GM19455 (cell line): ENCODE data around the gene MAP3K13.
"Not testable (repeated sequence)": the region's sequence is repeated elsewhere in the genome, so short reads cannot be mapped to it uniquely, and the experiment has no call there.

ENCODE experiments used
- ATAC-seq: cut with Tn5 transposase; IDR thresholded peaks from one replicate; pipeline ENCODE4 v1.9.1; 2021; ENCODE audit not compliant: unreplicated experiment

Gene MAP3K13

DNA sequence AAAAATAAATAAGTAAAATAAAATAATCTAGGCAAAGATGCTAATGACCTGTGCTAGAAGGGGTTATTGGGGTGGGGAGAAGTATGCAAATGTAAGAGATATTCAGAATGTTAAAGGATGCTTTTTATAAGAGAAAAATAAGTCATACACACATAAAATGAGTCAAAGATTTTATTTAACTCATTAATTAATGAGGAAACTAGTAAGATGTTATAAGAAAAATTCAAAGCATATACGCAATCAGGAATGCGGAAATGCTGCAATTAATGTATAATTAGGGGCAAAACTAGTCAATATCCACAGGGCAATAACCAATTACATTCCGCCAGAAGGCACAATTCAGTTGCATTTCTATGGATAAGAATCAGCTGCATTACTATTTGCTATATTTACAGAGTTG is 30.1 kb downstream of the MAP3K13 start:
- no peak for ATAC-seq

- ATAC-seq: no peak
These were observed 34.7 kb downstream of the MAP3K13 start for GRCh38 chr3:185397676-185398075.

DNA sequence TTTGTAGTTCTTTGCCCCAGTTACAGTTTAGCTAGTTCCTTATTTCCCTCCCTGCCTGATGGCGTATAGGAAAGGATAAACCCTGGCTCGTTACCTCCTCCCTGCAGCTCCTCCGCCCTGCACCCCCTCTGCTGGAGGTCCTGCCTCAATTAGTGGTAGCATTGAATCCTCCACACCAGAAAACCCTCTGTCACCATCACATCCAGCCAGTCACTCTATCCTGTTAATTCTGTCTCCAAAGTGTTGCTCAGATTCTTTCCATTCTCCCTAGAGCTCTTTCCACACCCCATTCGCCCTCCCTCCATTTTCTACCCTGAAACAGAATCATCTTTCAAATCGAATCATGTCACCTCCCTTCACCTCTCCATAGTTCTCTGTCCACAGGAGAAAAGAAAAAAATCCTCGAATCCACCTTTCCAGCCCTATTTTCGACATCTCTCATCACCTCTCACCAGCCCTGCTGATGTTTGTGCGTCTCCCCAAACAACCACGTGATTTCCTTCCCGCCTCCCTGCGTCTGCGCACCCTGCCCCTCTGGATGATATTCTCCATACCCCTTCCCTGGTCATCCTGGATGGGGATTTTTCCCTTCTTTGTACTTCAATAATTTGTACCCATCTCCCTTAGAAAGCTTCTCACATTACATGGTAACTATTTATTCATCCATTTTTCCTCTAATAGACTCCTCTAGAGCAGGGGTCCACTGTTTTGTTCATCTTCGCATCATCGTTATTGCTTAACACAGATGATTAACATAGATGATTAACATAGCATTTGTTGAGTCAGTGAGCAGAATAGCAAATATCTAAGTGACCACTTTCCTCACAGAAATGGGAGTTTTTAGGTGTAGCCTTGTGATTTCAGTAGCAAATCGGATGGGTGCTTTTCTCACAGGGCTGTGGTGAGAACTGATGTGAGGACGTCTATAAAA is 37.1 kb downstream of the MAP3K13 start:
- ATAC-seq: no peak

DNA sequence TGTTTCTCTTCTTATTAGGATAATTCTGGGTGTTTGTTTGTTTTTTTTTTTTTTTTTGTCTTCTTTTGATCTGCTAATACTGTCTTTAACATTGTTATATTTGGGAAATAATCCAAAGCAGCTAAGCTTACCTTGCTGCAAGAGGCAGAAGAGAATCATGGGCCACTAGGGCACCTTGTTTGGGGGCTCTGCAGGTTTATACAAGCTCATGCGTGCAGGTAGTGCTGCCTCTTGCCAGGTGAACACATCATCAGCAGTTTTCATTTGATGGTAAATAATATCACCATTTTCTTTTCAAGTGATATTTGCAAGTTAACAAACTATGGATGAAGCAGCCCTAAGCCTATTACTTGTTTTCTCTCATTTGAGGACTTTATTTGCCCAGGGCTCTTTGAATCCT is 37.9 kb downstream of the MAP3K13 start:
- ATAC-seq: no peak

DNA sequence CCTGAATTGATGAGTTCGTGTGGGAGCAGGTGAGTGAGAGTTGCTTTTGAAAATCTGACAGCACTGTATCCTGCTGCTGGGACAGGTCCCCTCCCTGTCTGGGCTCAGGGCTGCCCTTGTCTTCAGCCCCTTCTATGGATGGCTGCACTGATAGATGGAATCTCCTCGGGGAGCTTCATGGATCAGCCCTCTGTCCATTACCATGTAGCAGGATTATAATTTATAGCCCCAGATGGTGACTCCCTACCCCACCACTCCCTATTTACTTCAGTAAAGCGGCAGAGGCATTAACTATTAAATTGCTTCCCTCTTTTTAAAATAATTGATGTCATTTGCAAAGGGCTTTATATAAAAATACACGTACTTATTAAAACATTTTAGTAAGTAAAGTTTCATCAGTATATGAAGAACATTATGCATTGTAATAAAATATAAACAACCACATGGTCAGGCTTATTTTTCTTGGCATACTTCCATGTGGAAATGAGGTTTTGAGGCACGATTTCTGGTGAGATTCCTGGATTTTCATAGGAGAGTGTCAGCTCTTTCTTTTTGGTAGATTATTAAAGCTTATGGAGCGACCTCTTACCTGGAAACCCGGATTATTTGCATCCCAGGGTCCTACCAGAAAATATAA is 38.5 kb downstream of the MAP3K13 start:
- ATAC-seq: no peak

DNA sequence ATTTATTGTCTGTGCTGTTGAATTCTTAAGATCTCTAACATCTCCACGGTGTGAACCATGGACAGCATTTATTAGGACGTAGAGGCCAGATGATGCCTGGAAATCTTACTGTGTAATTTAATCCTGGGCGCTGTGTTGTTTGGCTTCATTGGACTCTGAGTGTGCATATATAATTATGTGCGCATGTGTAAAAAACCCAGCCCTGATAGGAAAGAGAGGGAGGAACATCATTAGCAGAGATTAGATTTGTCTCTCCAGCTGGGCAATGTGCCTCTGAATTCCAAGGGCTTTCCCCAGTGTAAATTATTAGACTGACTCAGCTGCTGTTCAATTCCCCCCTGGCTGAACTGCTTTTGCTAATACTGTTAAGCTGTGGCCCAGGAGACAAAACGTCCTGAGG is 39.6 kb downstream of the MAP3K13 start:
- no peak for ATAC-seq

DNA sequence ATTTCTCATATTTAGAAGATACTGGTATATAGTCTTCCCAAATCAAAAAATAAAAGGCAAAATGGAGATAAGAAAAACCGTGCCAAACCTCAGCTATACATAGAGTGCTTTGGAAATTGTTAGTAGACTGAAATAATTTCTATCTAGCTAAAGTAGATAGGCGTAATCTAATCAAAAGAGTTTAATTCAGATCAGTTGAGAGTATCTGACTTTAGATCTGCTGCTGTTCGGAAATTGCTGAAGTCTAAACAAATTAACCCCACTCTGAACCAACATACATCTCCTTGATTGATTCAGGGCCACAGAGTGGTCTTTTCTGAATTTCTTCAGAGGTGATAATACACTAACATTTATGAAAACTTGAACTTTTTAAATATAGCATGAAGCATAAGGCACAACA is 40.1 kb downstream of the MAP3K13 start:
- ATAC-seq: no peak

DNA sequence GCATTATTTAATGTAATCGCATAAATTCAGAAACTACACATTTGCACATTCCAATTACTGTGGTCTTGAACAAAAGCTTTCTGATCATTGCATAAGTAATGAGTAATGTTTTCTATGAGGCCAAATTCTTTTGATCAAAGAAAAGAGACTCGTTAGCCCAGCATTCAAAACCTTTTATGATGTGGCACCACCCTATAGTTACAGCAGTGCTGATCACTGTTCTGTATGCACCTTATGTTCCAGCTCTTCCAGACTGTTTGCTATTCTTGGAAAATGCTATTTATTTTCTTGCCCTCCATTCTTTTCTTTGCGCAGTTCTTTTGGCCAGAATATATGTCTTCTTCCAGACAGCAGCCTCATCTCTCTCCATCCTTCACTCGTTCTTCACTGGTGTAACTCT is 42.3 kb downstream of the MAP3K13 start:
- ATAC-seq: no peak

- no peak for ATAC-seq
These were observed 42.7 kb downstream of the MAP3K13 start for GRCh38 chr3:185405664-185406063.

GRCh38 chr3:185406121-185406620 is 43.2 kb downstream of the MAP3K13 start:
- no peak for ATAC-seq

- ATAC-seq: no peak
These were observed 47.0 kb downstream of the MAP3K13 start for GRCh38 chr3:185409957-185410356.

DNA sequence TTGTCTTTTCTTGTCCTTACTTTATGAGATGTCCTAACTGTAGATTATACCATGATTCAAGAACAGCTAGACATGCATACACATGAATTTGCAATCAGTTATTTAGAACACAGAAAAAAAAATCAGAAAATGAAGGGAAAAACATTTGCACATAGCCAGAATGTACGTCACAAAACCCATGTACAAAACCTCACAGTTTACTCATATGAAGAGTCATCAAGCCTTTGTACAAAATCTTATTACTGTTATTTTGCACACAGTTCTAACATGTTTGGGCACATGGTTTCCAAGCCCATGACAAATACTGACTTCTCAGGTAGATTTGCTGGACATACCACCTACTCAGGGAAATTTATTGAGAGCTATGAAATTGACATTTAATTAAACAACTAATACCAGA is 48.2 kb downstream of the MAP3K13 start:
- no peak for ATAC-seq

- no peak for ATAC-seq
These were observed 53.6 kb downstream of the MAP3K13 start for GRCh38 chr3:185416513-185416912.

- not testable (repeated sequence) for ATAC-seq
These were observed 55.6 kb downstream of the MAP3K13 start for GRCh38 chr3:185418561-185418977.

DNA sequence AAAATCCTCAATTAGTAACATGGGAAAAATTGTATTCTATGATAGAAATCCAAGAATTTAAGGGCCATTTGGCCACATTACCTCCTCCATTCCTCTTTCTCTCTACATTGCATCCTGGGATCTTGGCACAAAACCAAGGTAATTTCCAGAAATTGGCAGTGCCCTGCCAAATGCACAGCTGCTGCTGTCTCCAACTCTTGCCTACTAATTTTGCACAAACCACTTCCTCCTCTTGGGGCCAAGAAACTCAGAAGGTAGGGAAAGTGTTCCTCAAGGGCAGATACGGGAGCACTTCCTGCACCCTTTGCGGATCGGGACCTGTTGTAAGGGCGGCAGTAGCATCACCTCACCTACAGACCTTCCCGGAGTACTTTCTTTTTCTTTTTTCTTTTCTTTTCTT is 57.8 kb downstream of the MAP3K13 start:
- no peak for ATAC-seq

DNA sequence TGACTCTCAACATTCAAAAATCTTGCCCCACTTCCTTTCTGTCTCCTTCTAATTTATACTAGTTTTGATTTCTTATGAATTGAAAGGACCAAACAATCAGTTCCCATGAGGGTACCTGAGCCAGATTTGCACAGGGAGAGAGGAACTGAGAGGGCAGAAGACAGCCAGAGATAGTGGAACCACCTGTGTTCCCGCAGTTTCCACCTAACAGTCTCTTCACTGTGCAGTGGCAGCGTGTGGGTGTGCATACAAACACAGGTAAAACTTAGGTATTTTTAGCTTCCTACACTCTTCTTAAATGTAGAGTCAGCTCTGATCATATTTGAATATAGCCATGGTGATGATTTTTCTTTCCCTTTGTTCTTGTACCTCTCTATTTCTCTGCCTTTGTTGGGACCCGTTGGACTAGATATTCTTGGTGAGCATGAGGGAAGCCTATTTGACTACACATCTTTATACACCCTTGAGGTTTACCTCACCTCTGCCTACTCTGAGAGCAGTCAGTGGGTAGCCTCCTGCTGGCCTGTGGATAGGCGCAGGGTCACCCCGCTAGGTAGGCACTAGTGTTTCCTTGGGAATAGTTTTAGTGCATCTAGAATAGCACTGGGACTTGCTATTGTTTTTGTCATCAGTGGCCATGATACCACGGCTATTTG is 58.8 kb downstream of the MAP3K13 start:
- no peak for ATAC-seq

DNA sequence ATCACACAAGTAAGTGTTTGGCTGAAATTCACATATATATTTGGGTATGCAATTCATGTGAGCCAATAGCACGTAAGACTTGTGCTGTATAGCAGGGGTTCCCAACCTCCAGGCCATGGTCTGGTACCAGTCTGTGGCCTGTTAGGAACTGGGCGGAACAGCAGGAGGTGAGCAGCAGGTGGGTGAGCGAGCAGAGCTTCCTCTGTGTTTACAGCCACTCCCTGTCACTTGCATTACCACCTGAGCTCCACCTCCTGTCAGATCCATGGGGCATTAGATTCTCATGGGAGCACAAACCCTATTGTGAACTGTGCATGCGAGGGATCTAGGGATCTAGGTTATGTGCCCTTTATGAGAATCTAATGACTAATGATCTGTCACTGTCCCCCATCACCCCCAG is 59.7 kb downstream of the MAP3K13 start:
- no peak for ATAC-seq

- no peak for ATAC-seq
These were observed 60.2 kb downstream of the MAP3K13 start for GRCh38 chr3:185423178-185423577.

GRCh38 chr3:185424435-185424834 is 61.5 kb downstream of the MAP3K13 start:
- no peak for ATAC-seq

- no peak for ATAC-seq
These were observed 67.4 kb downstream of the MAP3K13 start for GRCh38 chr3:185430375-185430774.

DNA sequence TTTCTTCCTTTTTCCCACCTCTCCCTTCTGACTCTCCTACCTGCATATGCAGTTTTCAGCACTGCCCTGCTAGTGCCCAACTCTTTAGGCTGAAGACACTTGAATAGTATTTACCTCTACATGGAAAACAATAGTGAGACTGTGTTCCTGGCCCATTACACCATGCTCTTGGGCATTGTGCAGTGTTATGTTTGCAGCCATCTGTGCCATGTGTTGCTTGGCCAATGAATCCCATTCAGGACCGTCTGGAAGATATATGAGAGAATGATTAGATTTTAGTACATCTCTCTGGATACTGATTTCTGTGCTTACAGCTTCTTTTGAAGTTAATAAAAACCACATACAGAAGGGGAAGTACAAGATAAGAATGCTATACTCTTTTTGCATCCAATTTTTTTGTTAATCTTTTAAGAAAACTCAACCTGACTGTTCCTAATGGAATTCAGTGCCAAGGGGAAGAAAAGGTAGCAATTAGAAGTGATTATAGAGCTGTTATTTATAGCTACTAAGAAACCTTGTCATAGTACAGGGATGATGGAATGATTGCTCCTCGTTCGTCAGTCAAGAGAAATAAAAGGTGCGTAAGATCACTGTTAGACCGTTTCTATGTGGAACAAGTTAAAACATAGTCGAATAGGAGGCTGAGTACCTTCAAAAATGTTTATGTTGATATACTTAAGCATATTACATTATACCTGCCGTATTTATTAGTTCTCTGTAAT is 77.0 kb downstream of the MAP3K13 start:
- no peak for ATAC-seq
